B cell (primary cell): ENCODE data around the gene TIGD6. TPM values are rescaled to one million over a fixed set of nuclear protein-coding genes. Genes with fewer than 3 reads are reported as not detected.

Source experiments
- ATAC-seq: fragments of 200-7000 bp; cut with Tn5 transposase; one replicate; pipeline ENCODE4 v1.10.0; 2021; ENCODE audit warnings: low read depth, mild to moderate bottlenecking, moderate number of reproducible peaks, moderate library complexity
- CTCF ChIA-PET: fragments of 350-600 bp; sonication (Branson Sonifier 250); formaldehyde crosslinking; loops from one replicate; lab custom pipeline; 2021; ENCODE audit warnings: antibody characterized with exemption, inconsistent platforms; lab: Charles Lee
- POLR2A ChIA-PET: fragments of 350-600 bp; sonication (Branson Sonifier 250); formaldehyde crosslinking; loops from one replicate; lab custom pipeline; 2021; ENCODE audit warnings: antibody characterized with exemption; lab: Charles Lee
- DNase-seq: peaks from one replicate; pipeline ENCODE4 v3.0.0; 2013
- H2AFZ ChIP-seq: 2 replicates; pipeline ENCODE4 v1.6.1; 2012; ENCODE audit warnings: mild to moderate bottlenecking, low read depth, low read length; ENCODE audit not compliant: insufficient read depth, poor library complexity, severe bottlenecking
- H3K27ac ChIP-seq, 2 donors: 1 replicate in 1 of 2; 2 replicates in 1 of 2; pipeline ENCODE4 v1.5.1; 2012 to 2013; ENCODE audit warnings: low read length in 2 of 2, mild to moderate bottlenecking in 2 of 2, moderate library complexity in 1 of 2
- H3K27me3 ChIP-seq, 4 experiments: fragments of 200-600 bp in 1 of 4; sonication (generic) in 1 of 4; replicated peaks in 1 of 4; 1 replicate in 2 of 4; 2 replicates in 2 of 4; pipeline versions ENCODE4 v1.6.1 to v1.7.0; 2013 to 2016; ENCODE audit warnings: low read length in 3 of 4, mild to moderate bottlenecking in 2 of 4, mixed read lengths in 1 of 4, moderate library complexity in 1 of 4; ENCODE audit not compliant: insufficient read depth in 4 of 4, control insufficient read depth in 3 of 4; ENCODE audit errors: control extremely low read depth in 1 of 4
- H3K36me3 ChIP-seq, 2 experiments: replicated peaks in 1 of 2; 1 replicate in 1 of 2; 2 replicates in 1 of 2; pipeline versions ENCODE4 v1.6.1 to v1.7.1; 2013; ENCODE audit warnings: low read length in 1 of 2; ENCODE audit not compliant: insufficient read depth in 2 of 2, control insufficient read depth in 1 of 2; ENCODE audit errors: control extremely low read depth in 1 of 2, extremely low read depth in 1 of 2
- H3K4me1 ChIP-seq, 2 donors: fragments of 200-600 bp in 1 of 2; sonication (generic) in 1 of 2; 1 replicate in 1 of 2; 2 replicates in 1 of 2; pipeline versions ENCODE4 v1.5.1 to v1.6.1; 2013 to 2017; ENCODE audit warnings: low read length in 2 of 2; ENCODE audit not compliant: control insufficient read depth in 2 of 2, insufficient read depth in 2 of 2
- H3K4me2 ChIP-seq: replicated peaks from 2 replicates; pipeline ENCODE3; 2012; ENCODE audit warnings: mild to moderate bottlenecking, low read depth, low read length; ENCODE audit not compliant: poor library complexity, severe bottlenecking
- H3K4me3 ChIP-seq, 5 experiments: fragments of 200-600 bp in 1 of 5; sonication (generic) in 1 of 5; 1 replicate in 3 of 5; 2 replicates in 2 of 5; pipeline versions ENCODE4 v1.5.1 to v1.7.0; 2011 to 2016; ENCODE audit warnings: low read length in 4 of 5, mild to moderate bottlenecking in 4 of 5, low read depth in 2 of 5, control low read depth in 1 of 5, moderate library complexity in 1 of 5; ENCODE audit not compliant: insufficient read depth in 1 of 5; ENCODE audit errors: control extremely low read depth in 1 of 5, extremely low read depth in 1 of 5
- H3K79me2 ChIP-seq: fragments of 200-600 bp; sonication (generic); one replicate; pipeline ENCODE4 v1.6.0; 2016; ENCODE audit warnings: low read length; ENCODE audit not compliant: control insufficient read depth, insufficient read depth
- H3K9ac ChIP-seq: fragments of 200-600 bp; sonication (generic); 2 replicates; pipeline ENCODE4 v1.6.1; 2017; ENCODE audit warnings: mild to moderate bottlenecking, low read length, moderate library complexity
- H3K9me3 ChIP-seq, 3 donors: one replicate each; pipeline versions ENCODE4 v1.6.1 to v1.7.1; 2013; ENCODE audit warnings: low read length in 2 of 3; ENCODE audit not compliant: control insufficient read depth in 2 of 3, insufficient read depth in 1 of 3; ENCODE audit errors: control extremely low read depth in 1 of 3
- H4K20me1 ChIP-seq: 2 replicates; pipeline ENCODE4 v1.6.0; 2012; ENCODE audit warnings: mild to moderate bottlenecking, low read length; ENCODE audit not compliant: insufficient read depth, control insufficient read depth, poor library complexity, severe bottlenecking
- H3K27ac Mint-ChIP-seq: one replicate; pipeline ENCODE4 v1.8.0; 2021; ENCODE audit warnings: mixed read lengths
- H3K27me3 Mint-ChIP-seq: one replicate; pipeline ENCODE4 v1.8.0; 2021; ENCODE audit warnings: mixed read lengths
- H3K4me1 Mint-ChIP-seq: one replicate; pipeline ENCODE4 v1.8.0; 2021; ENCODE audit warnings: mixed read lengths
- H3K4me3 Mint-ChIP-seq: one replicate; pipeline ENCODE4 v1.8.0; 2021; ENCODE audit warnings: mixed read lengths
- H3K9me3 Mint-ChIP-seq: one replicate; pipeline ENCODE4 v1.8.0; 2022; ENCODE audit warnings: mixed read lengths; ENCODE audit not compliant: insufficient read depth
- EZH2 ChIP-seq: IDR thresholded peaks from 2 replicates; pipeline ENCODE4 v1.6.1; 2012; ENCODE audit warnings: borderline replicate concordance, low read depth, mild to moderate bottlenecking, moderate library complexity, low read length; ENCODE audit not compliant: insufficient read depth, poor library complexity, severe bottlenecking
- WGBS: methylation state at CpG from one replicate; pipeline ENCODE4 v1.1.5; 2013; ENCODE audit warnings: missing lambda C conversion rate; ENCODE audit not compliant: insufficient coverage; 5-methylcytosine and 5-hydroxymethylcytosine counted together
- intact Hi-C: fragments of 100-400 bp; cut with micrococcal nuclease; formaldehyde crosslinking; loops from one replicate; pipeline ENCODE4 v1.10.0; 2022
- polyA plus RNA-seq: library from polyadenylated mRNA; depleted of rRNA; stranded (reverse); fragments of >200 nt; gene quantifications from 2 replicates; pipeline ENCODE4 v1.2.3, GENCODE V29; 2012
- total RNA-seq, 2 donors: library from RNA; stranded (reverse); fragments of 120-200 nt in 1 of 2; gene quantifications; 1 replicate in 1 of 2; 2 replicates in 1 of 2; pipeline versions ENCODE4 v1.2.3 to v1.2.4, GENCODE V29; 2013 to 2022
- TF ChIP-seq, protein P1 (sequence below): fragments of 200-600 bp; IDR thresholded peaks from one replicate; pipeline ENCODE4 v1.8.0; 2022; ENCODE audit warnings: antibody characterized with exemption, mild to moderate bottlenecking

Gene TIGD6
- total and polyA plus RNA-seq, 2 donors (not counting 1 experiment from before 2014, with no cell fraction given), result 2.1 to 5.4 TPM

DNA sequence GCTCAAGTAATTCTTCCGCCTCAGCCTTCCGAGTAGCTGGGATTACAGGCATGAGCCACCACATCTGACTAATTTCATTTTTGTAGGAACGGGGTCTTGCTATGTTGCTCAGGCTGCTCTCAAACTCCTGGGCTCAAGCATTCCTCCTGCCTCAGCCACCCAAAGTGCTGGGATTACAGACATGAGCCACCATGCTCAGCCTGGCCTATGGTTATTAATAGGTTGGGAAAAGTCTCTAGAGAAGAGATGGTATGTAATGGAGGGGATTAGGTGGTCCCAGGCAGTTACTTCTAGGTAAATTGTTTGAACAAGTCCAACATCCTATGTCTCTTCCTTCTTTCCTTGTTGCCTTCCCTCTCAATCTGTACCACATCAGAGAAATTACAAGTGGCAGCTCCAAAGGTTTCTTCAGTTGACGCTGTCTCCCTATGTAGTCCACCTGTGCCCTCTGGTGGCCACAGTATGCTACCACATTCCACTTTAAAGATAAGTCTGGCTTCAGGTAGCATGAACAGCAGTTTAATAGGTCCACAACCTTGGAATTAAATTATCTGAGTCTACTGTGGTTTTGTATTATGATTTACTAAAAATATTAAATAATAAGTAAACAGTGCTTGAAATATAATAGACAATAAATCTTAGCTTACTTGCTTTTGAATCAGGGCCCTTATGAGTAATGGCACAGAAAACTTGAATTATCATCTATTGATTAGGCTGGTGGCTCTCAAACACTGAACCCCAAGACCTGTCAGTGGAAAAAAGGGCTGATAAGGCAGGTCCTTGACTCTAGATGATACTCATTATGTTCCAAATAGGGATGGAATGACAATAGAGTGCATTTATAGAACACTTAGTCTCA lies 9.7 kb downstream of the TIGD6 start:
- ATAC-seq, result peak; percentile 97
- H3K27me3 Mint-ChIP-seq, result no peaks in the 10 kb centered on the region
- ChIA-PET POLR2A (interaction anchor here (0.5 to 1.1 kb wide), 2 partner anchors 9 to 159 kb away, joined by 4 read pairs; partner anchors contain the start of genes HMGXB3 and TIGD6), CTCF (interaction anchor here (0.6 to 5.2 kb wide), 29 partner anchors 9 to 383 kb away, joined by 3 to 194 read pairs (median 4); partner anchors contain the start of genes HMGXB3, SLC26A2 and TIGD6)
- Histone ChIP-seq H3K4me3 (no peak overlapping the region), H4K20me1 (no peaks in the 10 kb centered on the region), H3K4me1 (no peaks in the 10 kb centered on the region), H2AFZ (no peak overlapping the region), H3K4me2 (no peak overlapping the region), H3K27ac (no peak overlapping the region), H3K27me3 (no peaks in the 10 kb centered on the region), H3K79me2 (no peaks in the 10 kb centered on the region), H3K9me3 (no peaks in the 10 kb centered on the region), H3K9ac (no peak overlapping the region), H3K36me3 (peaks cover 0 to 9% of the 10 kb centered on the region in 2 experiments)
- peak; percentile 77 for DNase-seq
- H3K4me3 Mint-ChIP-seq, result no peak overlapping the region
- H3K9me3 Mint-ChIP-seq, result no peaks in the 10 kb centered on the region
- TF ChIP-seq, protein P1, sequence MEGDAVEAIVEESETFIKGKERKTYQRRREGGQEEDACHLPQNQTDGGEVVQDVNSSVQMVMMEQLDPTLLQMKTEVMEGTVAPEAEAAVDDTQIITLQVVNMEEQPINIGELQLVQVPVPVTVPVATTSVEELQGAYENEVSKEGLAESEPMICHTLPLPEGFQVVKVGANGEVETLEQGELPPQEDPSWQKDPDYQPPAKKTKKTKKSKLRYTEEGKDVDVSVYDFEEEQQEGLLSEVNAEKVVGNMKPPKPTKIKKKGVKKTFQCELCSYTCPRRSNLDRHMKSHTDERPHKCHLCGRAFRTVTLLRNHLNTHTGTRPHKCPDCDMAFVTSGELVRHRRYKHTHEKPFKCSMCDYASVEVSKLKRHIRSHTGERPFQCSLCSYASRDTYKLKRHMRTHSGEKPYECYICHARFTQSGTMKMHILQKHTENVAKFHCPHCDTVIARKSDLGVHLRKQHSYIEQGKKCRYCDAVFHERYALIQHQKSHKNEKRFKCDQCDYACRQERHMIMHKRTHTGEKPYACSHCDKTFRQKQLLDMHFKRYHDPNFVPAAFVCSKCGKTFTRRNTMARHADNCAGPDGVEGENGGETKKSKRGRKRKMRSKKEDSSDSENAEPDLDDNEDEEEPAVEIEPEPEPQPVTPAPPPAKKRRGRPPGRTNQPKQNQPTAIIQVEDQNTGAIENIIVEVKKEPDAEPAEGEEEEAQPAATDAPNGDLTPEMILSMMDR, result peak; percentile 97
- TF ChIP-seq EZH2, result no peak
- 67% methylated on average over 2 of the region's 4 CpGs for WGBS
- no peak overlapping the region for H3K27ac Mint-ChIP-seq
- intact Hi-C loops, result loop anchor here (1.0 to 10.0 kb wide), 3 partner anchors 10 to 636 kb away; partner anchors contain the start of genes HMGXB3, PCYOX1L and TIGD6
- no peaks in the 10 kb centered on the region for H3K4me1 Mint-ChIP-seq

GRCh38 chr5:149988126-149988525 lies 12.3 kb downstream of the TIGD6 start:
- ChIA-PET CTCF (interaction anchor here (1.2 kb wide), 1 partner anchor 136 kb away, joined by 7 read pairs; no protein-coding TSS in a partner anchor), POLR2A (no interaction called here)
- Mint-ChIP-seq H3K4me1 (no peaks in the 10 kb centered on the region), H3K27ac (no peak overlapping the region), H3K9me3 (no peaks in the 10 kb centered on the region), H3K27me3 (no peaks in the 10 kb centered on the region), H3K4me3 (no peak overlapping the region)
- Histone ChIP-seq H3K4me2 (no peak overlapping the region), H3K9ac (no peak overlapping the region), H3K36me3 (peaks cover 0 to 4% of the 10 kb centered on the region in 2 experiments), H3K79me2 (no peaks in the 10 kb centered on the region), H3K27me3 (no peaks in the 10 kb centered on the region), H4K20me1 (no peaks in the 10 kb centered on the region), H3K27ac (no peak overlapping the region), H3K9me3 (no peaks in the 10 kb centered on the region), H3K4me1 (no peaks in the 10 kb centered on the region), H2AFZ (no peak overlapping the region), H3K4me3 (no peak overlapping the region)
- intact Hi-C loops, result no loop called here
- no peak for DNase-seq
- TF ChIP-seq, protein P1, result no peak
- TF ChIP-seq EZH2, result no peak
- ATAC-seq, result no peak
- WGBS, result 100% methylated on average over 4 of the region's 5 CpGs
